Measurements from ENCODE around the gene ANTXR1.

The ANTXR1 gene

GRCh38 chr2:69114534-69114933, 101.6 kb downstream of the ANTXR1 start (continued):
- no peak for TF ChIP-seq TSHZ2 (CRISPR knock-in tag; IDR thresholded peaks at IDR 0.05)

- no peak for ATAC-seq
- TF ChIP-seq ZNF565 (CRISPR knock-in tag; conservative IDR thresholded peaks at IDR 0.05; ENCODE audit: low read depth) = no peak
- no peak for TF ChIP-seq CSDC2 (CRISPR knock-in tag; IDR thresholded peaks at IDR 0.05)
- no peak for TF ChIP-seq ZC3H10 (CRISPR knock-in tag; IDR thresholded peaks at IDR 0.05)
- no peak for TF ChIP-seq CSRNP3 (CRISPR knock-in tag; IDR thresholded peaks at IDR 0.05)
These were observed 103.5 kb downstream of the ANTXR1 start for GRCh38 chr2:69116438-69116837.

GRCh38 chr2:69118609-69119008, 105.6 kb downstream of the ANTXR1 start:
- peak; percentile 24; the same call in 2 of the 3 replicates for ATAC-seq
- no peak for TF ChIP-seq RARB (CRISPR knock-in tag; IDR thresholded peaks at IDR 0.05)

GRCh38 chr2:69119104-69119894, 106.3 kb downstream of the ANTXR1 start:
- TF ChIP-seq CSRNP3 (CRISPR knock-in tag; IDR thresholded peaks at IDR 0.05) = no peak
- TF ChIP-seq TSHZ2 (CRISPR knock-in tag; IDR thresholded peaks at IDR 0.05) = no peak
- no peak for TF ChIP-seq ZNF565 (CRISPR knock-in tag; conservative IDR thresholded peaks at IDR 0.05; ENCODE audit: low read depth)
- TF ChIP-seq PATZ1 (CRISPR knock-in tag; IDR thresholded peaks at IDR 0.05; ENCODE audit: borderline replicate concordance) = no peak
- no peak for TF ChIP-seq TCF4 (CRISPR knock-in tag; IDR thresholded peaks at IDR 0.05; ENCODE audit: borderline replicate concordance)
- no peak for TF ChIP-seq OSR1 (CRISPR knock-in tag; IDR thresholded peaks at IDR 0.05)
- no peak for TF ChIP-seq ISL1 (CRISPR knock-in tag; IDR thresholded peaks at IDR 0.05)
- TF ChIP-seq RARB (CRISPR knock-in tag; IDR thresholded peaks at IDR 0.05) = no peak
- TF ChIP-seq TOX (CRISPR knock-in tag; IDR thresholded peaks at IDR 0.05; ENCODE audit: borderline replicate concordance) = no peak
- TF ChIP-seq ZNF8 (CRISPR knock-in tag; IDR thresholded peaks at IDR 0.05) = no peak
- no peak for TF ChIP-seq GLIS3 (CRISPR knock-in tag; IDR thresholded peaks at IDR 0.05)
- TF ChIP-seq POU6F1 (CRISPR knock-in tag; IDR thresholded peaks at IDR 0.05; ENCODE audit: borderline replicate concordance, low read depth) = no peak
- ATAC-seq = peak; percentile 17; the same call in 2 of the 3 replicates
